GM18867 (cell line): ENCODE results near the gene SCYL1.

Experiments
- ATAC-seq: cut with Tn5 transposase; IDR thresholded peaks from one replicate; pipeline ENCODE4 v1.9.1; 2021; ENCODE audit warnings: mild to moderate bottlenecking, moderate library complexity; ENCODE audit not compliant: unreplicated experiment

Gene SCYL1

GRCh38 chr11:65492637-65493366 lies 32.1 kb upstream of the SCYL1 start:
- ATAC-seq = no peak

GRCh38 chr11:65493367-65494176 lies 31.3 kb upstream of the SCYL1 start:
- no peak for ATAC-seq

GRCh38 chr11:65496304-65497140 lies 28.4 kb upstream of the SCYL1 start:
- ATAC-seq = no peak

GRCh38 chr11:65497141-65498041 lies 27.5 kb upstream of the SCYL1 start:
- ATAC-seq = peak; percentile 64

GRCh38 chr11:65498042-65498726 lies 26.7 kb upstream of the SCYL1 start:
- ATAC-seq = no peak

- ATAC-seq = no peak
Observed at GRCh38 chr11:65498727-65498976, 26.2 kb upstream of the SCYL1 start.

- no peak for ATAC-seq
Observed at GRCh38 chr11:65498977-65499712, 25.7 kb upstream of the SCYL1 start, which contains the start of gene MALAT1. Gene MALAT1 (plus strand): TSS chr11:65499045.

- no peak for ATAC-seq
Observed at GRCh38 chr11:65499713-65500386, 25.0 kb upstream of the SCYL1 start.

- no peak for ATAC-seq
Observed at GRCh38 chr11:65500387-65501185, 24.3 kb upstream of the SCYL1 start.

GRCh38 chr11:65501186-65501471 lies 23.8 kb upstream of the SCYL1 start:
- no peak for ATAC-seq

GRCh38 chr11:65501472-65502273 lies 23.2 kb upstream of the SCYL1 start:
- ATAC-seq = no peak

- no peak for ATAC-seq
Observed at GRCh38 chr11:65502274-65502554, 22.7 kb upstream of the SCYL1 start.

- ATAC-seq = no peak
Observed at GRCh38 chr11:65502555-65503367, 22.1 kb upstream of the SCYL1 start.

- no peak for ATAC-seq
Observed at GRCh38 chr11:65503368-65503948, 21.4 kb upstream of the SCYL1 start.

GRCh38 chr11:65503949-65504673 lies 20.8 kb upstream of the SCYL1 start:
- ATAC-seq = no peak
